ENCODE data around the gene CSAG2.
"Not testable (repeated sequence)": the region's sequence is repeated elsewhere in the genome, so short reads cannot be mapped to it uniquely, and the experiment has no call there.

Gene CSAG2

GRCh38 chrX:152709173-152709572 lies at the start of gene CSAG2:
TSS of gene CSAG2 (minus strand) at chrX:152709273. CDS start at chrX:152709112, 161 bp downstream.
- WGBS (ENCODE audit: insufficient coverage, insufficient read length) = no CpG with 5 or more reads among the region's 2 CpGs
- H3K27me3 ChIP-seq (ENCODE audit: control insufficient read depth, insufficient read depth, low read length); H3K9me3 ChIP-seq (ENCODE audit: control insufficient read depth, insufficient read depth, low read length): not testable (repeated sequence)

GRCh38 chrX:152754871-152755270 lies 45.8 kb upstream of the CSAG2 start:
- H3K4me1 ChIP-seq (ENCODE audit: control insufficient read depth, insufficient read depth, low read length); H3K27ac ChIP-seq (ENCODE audit: low read length); H3K9me3 ChIP-seq (ENCODE audit: control insufficient read depth, insufficient read depth, low read length); DNase-seq (ENCODE audit: low read depth, low spot score); H3K27me3 ChIP-seq (ENCODE audit: control insufficient read depth, insufficient read depth, low read length); H3K36me3 ChIP-seq (ENCODE audit: control insufficient read depth, insufficient read depth, low read length); H3K4me3 ChIP-seq (ENCODE audit: low read length): not testable (repeated sequence)
- no CpG with 5 or more reads among the region's 5 CpGs for WGBS (ENCODE audit: insufficient coverage, insufficient read length)

More at GRCh38 chrX:152709173-152709572, at the start of gene CSAG2:
- H3K27ac ChIP-seq (ENCODE audit: low read length); H3K4me1 ChIP-seq (ENCODE audit: control insufficient read depth, insufficient read depth, low read length); H3K36me3 ChIP-seq (ENCODE audit: control insufficient read depth, insufficient read depth, low read length); H3K4me3 ChIP-seq (ENCODE audit: low read length); DNase-seq (ENCODE audit: low read depth, low spot score): not testable (repeated sequence)

- not testable (repeated sequence) for H3K4me1 ChIP-seq (ENCODE audit: control insufficient read depth, insufficient read depth, low read length); DNase-seq (ENCODE audit: low read depth, low spot score); H3K4me3 ChIP-seq (ENCODE audit: low read length); H3K36me3 ChIP-seq (ENCODE audit: control insufficient read depth, insufficient read depth, low read length); H3K9me3 ChIP-seq (ENCODE audit: control insufficient read depth, insufficient read depth, low read length); H3K27me3 ChIP-seq (ENCODE audit: control insufficient read depth, insufficient read depth, low read length); H3K27ac ChIP-seq (ENCODE audit: low read length)
- no CpG with 5 or more reads among the region's 35 CpGs for WGBS (ENCODE audit: insufficient coverage, insufficient read length)
Observed at GRCh38 chrX:152753686-152754650, 44.9 kb upstream of the CSAG2 start, which contains the start of gene MAGEA2. TSS of gene MAGEA2 (minus strand) at chrX:152753842. CDS start at chrX:152751363, 2,479 bp downstream.

GRCh38 chrX:152738560-152738959 lies 29.5 kb upstream of the CSAG2 start:
- Histone ChIP-seq H3K4me1 (ENCODE audit: control insufficient read depth, insufficient read depth, low read length) (no peaks in the 10 kb centered on the region), H3K27me3 (ENCODE audit: control insufficient read depth, insufficient read depth, low read length) (no peaks in the 10 kb centered on the region), H3K27ac (ENCODE audit: low read length) (no peak overlapping the region), H3K4me3 (ENCODE audit: low read length) (no peak overlapping the region), H3K36me3 (ENCODE audit: control insufficient read depth, insufficient read depth, low read length) (no peaks in the 10 kb centered on the region), H3K9me3 (ENCODE audit: control insufficient read depth, insufficient read depth, low read length) (no peaks in the 10 kb centered on the region)
- no peak for DNase-seq (ENCODE audit: low read depth, low spot score)
- WGBS (ENCODE audit: insufficient coverage, insufficient read length) = no CpG with 5 or more reads among the region's 5 CpGs

DNA sequence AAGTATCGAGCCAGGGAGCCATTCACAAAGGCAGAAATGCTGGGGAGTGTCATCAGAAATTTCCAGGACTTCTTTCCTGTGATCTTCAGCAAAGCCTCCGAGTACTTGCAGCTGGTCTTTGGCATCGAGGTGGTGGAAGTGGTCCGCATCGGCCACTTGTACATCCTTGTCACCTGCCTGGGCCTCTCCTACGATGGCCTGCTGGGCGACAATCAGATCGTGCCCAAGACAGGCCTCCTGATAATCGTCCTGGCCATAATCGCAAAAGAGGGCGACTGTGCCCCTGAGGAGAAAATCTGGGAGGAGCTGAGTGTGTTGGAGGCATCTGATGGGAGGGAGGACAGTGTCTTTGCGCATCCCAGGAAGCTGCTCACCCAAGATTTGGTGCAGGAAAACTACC lies 27.5 kb upstream of the CSAG2 start:
- not testable (repeated sequence) for H3K9me3 ChIP-seq (ENCODE audit: control insufficient read depth, insufficient read depth, low read length); H3K27ac ChIP-seq (ENCODE audit: low read length); H3K36me3 ChIP-seq (ENCODE audit: control insufficient read depth, insufficient read depth, low read length); H3K4me3 ChIP-seq (ENCODE audit: low read length); H3K27me3 ChIP-seq (ENCODE audit: control insufficient read depth, insufficient read depth, low read length); DNase-seq (ENCODE audit: low read depth, low spot score); H3K4me1 ChIP-seq (ENCODE audit: control insufficient read depth, insufficient read depth, low read length)
- no CpG with 5 or more reads among the region's 12 CpGs for WGBS (ENCODE audit: insufficient coverage, insufficient read length)

- no peaks in the 10 kb centered on the region for H3K4me1 ChIP-seq (ENCODE audit: control insufficient read depth, insufficient read depth, low read length)
- H3K27me3 ChIP-seq (ENCODE audit: control insufficient read depth, insufficient read depth, low read length) = no peaks in the 10 kb centered on the region
- WGBS (ENCODE audit: insufficient coverage, insufficient read length) = no CpG with 5 or more reads among the region's 12 CpGs
- no peaks in the 10 kb centered on the region for H3K9me3 ChIP-seq (ENCODE audit: control insufficient read depth, insufficient read depth, low read length)
- no peaks in the 10 kb centered on the region for H3K36me3 ChIP-seq (ENCODE audit: control insufficient read depth, insufficient read depth, low read length)
- no peak overlapping the region for H3K27ac ChIP-seq (ENCODE audit: low read length)
- no peak overlapping the region for H3K4me3 ChIP-seq (ENCODE audit: low read length)
- DNase-seq (ENCODE audit: low read depth, low spot score) = no peak
Observed at GRCh38 chrX:152735860-152736511, 26.9 kb upstream of the CSAG2 start.

DNA sequence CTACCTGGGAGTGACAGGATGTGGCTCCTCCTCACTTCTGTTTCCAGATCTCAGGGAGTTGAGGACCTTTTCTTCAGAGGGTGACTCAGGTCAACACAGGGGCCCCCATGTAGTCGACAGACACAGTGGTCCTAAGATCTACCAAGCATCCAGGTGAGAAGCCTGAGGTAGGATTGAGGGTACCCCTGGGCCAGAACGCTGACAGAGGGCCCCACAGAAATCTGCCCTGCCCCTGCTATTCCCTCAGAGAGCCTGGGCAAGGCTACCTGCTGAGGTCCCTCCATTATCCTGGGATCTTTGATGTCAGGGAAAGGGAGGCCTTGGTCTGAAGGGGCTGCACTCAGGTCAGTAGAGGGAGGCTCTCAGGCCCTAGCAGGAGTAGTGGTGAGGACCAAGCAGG lies 26.0 kb upstream of the CSAG2 start:
- Histone ChIP-seq H3K27ac (ENCODE audit: low read length) (no peak overlapping the region), H3K9me3 (ENCODE audit: control insufficient read depth, insufficient read depth, low read length) (no peaks in the 10 kb centered on the region), H3K36me3 (ENCODE audit: control insufficient read depth, insufficient read depth, low read length) (no peaks in the 10 kb centered on the region), H3K4me1 (ENCODE audit: control insufficient read depth, insufficient read depth, low read length) (no peaks in the 10 kb centered on the region), H3K4me3 (ENCODE audit: low read length) (no peak overlapping the region), H3K27me3 (ENCODE audit: control insufficient read depth, insufficient read depth, low read length) (no peaks in the 10 kb centered on the region)
- DNase-seq (ENCODE audit: low read depth, low spot score) = no peak
- whole genome bisulfite sequencing (ENCODE audit: insufficient coverage, insufficient read length) = no CpG with 5 or more reads among the region's 2 CpGs

- not testable (repeated sequence) for H3K4me1 ChIP-seq (ENCODE audit: control insufficient read depth, insufficient read depth, low read length); H3K9me3 ChIP-seq (ENCODE audit: control insufficient read depth, insufficient read depth, low read length); H3K27me3 ChIP-seq (ENCODE audit: control insufficient read depth, insufficient read depth, low read length); H3K4me3 ChIP-seq (ENCODE audit: low read length); DNase-seq (ENCODE audit: low read depth, low spot score); H3K36me3 ChIP-seq (ENCODE audit: control insufficient read depth, insufficient read depth, low read length); H3K27ac ChIP-seq (ENCODE audit: low read length)
- no CpG with 5 or more reads among the region's 22 CpGs for WGBS (ENCODE audit: insufficient coverage, insufficient read length)
Observed at GRCh38 chrX:152734143-152734858, 25.2 kb upstream of the CSAG2 start.

DNA sequence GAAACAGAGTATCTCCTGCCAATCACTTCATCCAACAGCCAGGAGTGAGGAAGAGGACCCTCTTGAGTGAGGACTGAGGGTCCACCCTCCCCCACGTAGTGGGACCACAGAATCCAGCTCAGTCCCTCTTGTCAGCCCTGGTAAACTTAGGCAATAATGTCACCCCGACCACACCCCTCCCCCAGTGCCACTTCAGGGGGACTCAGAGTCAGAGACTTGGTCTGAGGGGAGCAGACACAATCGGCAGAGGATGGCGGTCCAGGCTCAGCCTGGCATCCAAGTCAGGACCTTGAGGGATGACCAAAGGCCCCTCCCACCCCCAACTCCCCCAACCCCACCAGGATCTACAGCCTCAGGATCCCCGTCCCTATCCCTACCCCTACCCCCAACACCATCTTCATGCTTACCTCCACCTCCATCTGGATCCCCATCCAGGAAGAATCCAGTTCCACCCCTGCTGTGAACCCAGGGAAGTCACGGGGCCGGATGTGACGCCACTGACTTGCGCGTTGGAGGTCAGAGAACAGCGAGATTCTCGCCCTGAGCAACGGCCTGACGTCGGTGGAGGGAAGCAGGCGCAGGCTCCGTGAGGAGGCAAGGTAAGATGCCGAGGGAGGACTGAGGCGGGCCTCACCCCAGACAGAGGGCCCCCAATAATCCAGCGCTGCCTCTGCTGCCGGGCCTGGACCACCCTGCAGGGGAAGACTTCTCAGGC lies 24.3 kb upstream of the CSAG2 start, which contains the start of the genes CSAG1 and MAGEA12:
CSAG1 (minus strand) TSS at position 461 of the 715 bp plus-strand sequence. CDS start 1,261 bp downstream, outside the sequence.
MAGEA12 (plus strand) TSS at position 497 of the 715 bp plus-strand sequence. CDS start 2,405 bp downstream, outside the sequence.
- DNase-seq (ENCODE audit: low read depth, low spot score) = no peak
- WGBS (ENCODE audit: insufficient coverage, insufficient read length) = no CpG with 5 or more reads among the region's 21 CpGs
- Histone ChIP-seq H3K9me3 (ENCODE audit: control insufficient read depth, insufficient read depth, low read length) (no peaks in the 10 kb centered on the region), H3K36me3 (ENCODE audit: control insufficient read depth, insufficient read depth, low read length) (no peaks in the 10 kb centered on the region), H3K27me3 (ENCODE audit: control insufficient read depth, insufficient read depth, low read length) (no peaks in the 10 kb centered on the region), H3K4me1 (ENCODE audit: control insufficient read depth, insufficient read depth, low read length) (no peaks in the 10 kb centered on the region), H3K4me3 (ENCODE audit: low read length) (no peak within 1 kb of the TSS), H3K27ac (ENCODE audit: low read length) (no peak within 1 kb of the TSS)
